ENCODE measurements around the gene UNC13B. TPM values are rescaled to one million over a fixed set of nuclear protein-coding genes. Genes with fewer than 3 reads are reported as not detected.

The UNC13B gene
- total and polyA plus RNA-seq, 9 of the 15 experiments (the other 6 are each of a cell fraction or from before 2014, with no cell fraction given): 2.4 to 11.5 (median 8.6) TPM

DNA sequence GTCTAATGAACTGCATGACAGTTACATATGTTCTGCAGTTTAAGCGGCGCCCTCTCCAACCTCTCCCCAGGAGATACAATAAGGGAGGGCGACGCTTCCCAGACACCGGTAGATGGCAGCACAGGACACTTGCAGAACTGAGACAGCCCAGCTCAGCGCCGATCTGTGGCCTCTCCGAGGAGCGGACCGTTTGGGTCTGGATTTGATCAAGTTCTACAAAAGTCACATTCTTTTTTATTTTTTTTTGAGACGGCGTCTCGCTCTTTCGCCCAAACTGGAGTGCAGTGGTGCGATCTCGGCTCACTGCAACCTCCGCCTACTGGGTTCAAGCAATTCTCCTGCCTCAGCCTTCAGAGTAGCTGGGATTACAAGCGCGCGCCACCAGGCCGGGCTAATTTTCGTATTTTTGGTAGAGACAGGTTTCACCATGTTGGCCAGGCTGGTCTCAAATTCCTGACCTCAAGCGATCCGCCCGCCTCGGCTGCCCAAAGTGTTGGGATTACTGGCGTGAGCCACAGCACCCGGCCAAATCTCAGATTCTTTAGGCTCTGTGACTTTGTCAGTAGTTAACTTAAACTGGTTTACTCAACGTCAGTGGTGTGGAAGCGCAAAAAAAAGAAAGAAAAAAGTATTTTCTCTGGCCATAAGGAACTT is 44.8 kb upstream of the UNC13B start (continued):
- TF ChIP-seq, protein P1, sequence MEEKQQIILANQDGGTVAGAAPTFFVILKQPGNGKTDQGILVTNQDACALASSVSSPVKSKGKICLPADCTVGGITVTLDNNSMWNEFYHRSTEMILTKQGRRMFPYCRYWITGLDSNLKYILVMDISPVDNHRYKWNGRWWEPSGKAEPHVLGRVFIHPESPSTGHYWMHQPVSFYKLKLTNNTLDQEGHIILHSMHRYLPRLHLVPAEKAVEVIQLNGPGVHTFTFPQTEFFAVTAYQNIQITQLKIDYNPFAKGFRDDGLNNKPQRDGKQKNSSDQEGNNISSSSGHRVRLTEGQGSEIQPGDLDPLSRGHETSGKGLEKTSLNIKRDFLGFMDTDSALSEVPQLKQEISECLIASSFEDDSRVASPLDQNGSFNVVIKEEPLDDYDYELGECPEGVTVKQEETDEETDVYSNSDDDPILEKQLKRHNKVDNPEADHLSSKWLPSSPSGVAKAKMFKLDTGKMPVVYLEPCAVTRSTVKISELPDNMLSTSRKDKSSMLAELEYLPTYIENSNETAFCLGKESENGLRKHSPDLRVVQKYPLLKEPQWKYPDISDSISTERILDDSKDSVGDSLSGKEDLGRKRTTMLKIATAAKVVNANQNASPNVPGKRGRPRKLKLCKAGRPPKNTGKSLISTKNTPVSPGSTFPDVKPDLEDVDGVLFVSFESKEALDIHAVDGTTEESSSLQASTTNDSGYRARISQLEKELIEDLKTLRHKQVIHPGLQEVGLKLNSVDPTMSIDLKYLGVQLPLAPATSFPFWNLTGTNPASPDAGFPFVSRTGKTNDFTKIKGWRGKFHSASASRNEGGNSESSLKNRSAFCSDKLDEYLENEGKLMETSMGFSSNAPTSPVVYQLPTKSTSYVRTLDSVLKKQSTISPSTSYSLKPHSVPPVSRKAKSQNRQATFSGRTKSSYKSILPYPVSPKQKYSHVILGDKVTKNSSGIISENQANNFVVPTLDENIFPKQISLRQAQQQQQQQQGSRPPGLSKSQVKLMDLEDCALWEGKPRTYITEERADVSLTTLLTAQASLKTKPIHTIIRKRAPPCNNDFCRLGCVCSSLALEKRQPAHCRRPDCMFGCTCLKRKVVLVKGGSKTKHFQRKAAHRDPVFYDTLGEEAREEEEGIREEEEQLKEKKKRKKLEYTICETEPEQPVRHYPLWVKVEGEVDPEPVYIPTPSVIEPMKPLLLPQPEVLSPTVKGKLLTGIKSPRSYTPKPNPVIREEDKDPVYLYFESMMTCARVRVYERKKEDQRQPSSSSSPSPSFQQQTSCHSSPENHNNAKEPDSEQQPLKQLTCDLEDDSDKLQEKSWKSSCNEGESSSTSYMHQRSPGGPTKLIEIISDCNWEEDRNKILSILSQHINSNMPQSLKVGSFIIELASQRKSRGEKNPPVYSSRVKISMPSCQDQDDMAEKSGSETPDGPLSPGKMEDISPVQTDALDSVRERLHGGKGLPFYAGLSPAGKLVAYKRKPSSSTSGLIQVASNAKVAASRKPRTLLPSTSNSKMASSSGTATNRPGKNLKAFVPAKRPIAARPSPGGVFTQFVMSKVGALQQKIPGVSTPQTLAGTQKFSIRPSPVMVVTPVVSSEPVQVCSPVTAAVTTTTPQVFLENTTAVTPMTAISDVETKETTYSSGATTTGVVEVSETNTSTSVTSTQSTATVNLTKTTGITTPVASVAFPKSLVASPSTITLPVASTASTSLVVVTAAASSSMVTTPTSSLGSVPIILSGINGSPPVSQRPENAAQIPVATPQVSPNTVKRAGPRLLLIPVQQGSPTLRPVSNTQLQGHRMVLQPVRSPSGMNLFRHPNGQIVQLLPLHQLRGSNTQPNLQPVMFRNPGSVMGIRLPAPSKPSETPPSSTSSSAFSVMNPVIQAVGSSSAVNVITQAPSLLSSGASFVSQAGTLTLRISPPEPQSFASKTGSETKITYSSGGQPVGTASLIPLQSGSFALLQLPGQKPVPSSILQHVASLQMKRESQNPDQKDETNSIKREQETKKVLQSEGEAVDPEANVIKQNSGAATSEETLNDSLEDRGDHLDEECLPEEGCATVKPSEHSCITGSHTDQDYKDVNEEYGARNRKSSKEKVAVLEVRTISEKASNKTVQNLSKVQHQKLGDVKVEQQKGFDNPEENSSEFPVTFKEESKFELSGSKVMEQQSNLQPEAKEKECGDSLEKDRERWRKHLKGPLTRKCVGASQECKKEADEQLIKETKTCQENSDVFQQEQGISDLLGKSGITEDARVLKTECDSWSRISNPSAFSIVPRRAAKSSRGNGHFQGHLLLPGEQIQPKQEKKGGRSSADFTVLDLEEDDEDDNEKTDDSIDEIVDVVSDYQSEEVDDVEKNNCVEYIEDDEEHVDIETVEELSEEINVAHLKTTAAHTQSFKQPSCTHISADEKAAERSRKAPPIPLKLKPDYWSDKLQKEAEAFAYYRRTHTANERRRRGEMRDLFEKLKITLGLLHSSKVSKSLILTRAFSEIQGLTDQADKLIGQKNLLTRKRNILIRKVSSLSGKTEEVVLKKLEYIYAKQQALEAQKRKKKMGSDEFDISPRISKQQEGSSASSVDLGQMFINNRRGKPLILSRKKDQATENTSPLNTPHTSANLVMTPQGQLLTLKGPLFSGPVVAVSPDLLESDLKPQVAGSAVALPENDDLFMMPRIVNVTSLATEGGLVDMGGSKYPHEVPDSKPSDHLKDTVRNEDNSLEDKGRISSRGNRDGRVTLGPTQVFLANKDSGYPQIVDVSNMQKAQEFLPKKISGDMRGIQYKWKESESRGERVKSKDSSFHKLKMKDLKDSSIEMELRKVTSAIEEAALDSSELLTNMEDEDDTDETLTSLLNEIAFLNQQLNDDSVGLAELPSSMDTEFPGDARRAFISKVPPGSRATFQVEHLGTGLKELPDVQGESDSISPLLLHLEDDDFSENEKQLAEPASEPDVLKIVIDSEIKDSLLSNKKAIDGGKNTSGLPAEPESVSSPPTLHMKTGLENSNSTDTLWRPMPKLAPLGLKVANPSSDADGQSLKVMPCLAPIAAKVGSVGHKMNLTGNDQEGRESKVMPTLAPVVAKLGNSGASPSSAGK (IDR thresholded peaks at IDR 0.05): no peak
- TF ChIP-seq TEAD2 (tag; IDR thresholded peaks at IDR 0.05) (no peak), KLF6 (CRISPR knock-in tag; IDR thresholded peaks at IDR 0.05; ENCODE audit: borderline replicate concordance) (no peak), CC2D1A (IDR thresholded peaks at IDR 0.05) (peak; percentile 43; the same call in 1 of the 2 replicates), KLF16 (IDR thresholded peaks at IDR 0.05) (peak; percentile 20; the same call in 1 of the 2 replicates), PHB (CRISPR knock-in tag; IDR thresholded peaks at IDR 0.05) (no peak), MAZ (CRISPR knock-in tag; conservative IDR thresholded peaks at IDR 0.05 in 1 of 2, IDR thresholded peaks at IDR 0.05 in 1 of 2) (peak in 1 of 2 experiments; percentile 37; a peak in 1 of 4 replicates)
- TF ChIP-seq, protein P2, sequence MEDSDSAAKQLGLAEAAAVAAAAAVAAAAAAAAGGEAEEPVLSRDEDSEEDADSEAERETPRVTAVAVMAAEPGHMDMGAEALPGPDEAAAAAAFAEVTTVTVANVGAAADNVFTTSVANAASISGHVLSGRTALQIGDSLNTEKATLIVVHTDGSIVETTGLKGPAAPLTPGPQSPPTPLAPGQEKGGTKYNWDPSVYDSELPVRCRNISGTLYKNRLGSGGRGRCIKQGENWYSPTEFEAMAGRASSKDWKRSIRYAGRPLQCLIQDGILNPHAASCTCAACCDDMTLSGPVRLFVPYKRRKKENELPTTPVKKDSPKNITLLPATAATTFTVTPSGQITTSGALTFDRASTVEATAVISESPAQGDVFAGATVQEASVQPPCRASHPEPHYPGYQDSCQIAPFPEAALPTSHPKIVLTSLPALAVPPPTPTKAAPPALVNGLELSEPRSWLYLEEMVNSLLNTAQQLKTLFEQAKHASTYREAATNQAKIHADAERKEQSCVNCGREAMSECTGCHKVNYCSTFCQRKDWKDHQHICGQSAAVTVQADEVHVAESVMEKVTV (CRISPR knock-in tag; IDR thresholded peaks at IDR 0.05): peak; percentile 66
